Neural cell (in vitro differentiated cells): ENCODE measurements around the gene KDM4C. TPM values are rescaled to one million over a fixed set of nuclear protein-coding genes. Genes with fewer than 3 reads are reported as not detected.

ENCODE experiments used
- H2AFZ ChIP-seq: fragments of 200-600, 300-800 bp; sonication (generic), shearing (Covaris generic); 2 replicates; pipeline ENCODE4 v1.6.0; 2014; ENCODE audit warnings: low read depth, mild to moderate bottlenecking, antibody characterized with exemption, low read length, moderate library complexity
- H3F3A ChIP-seq: fragments of 200-600 bp; shearing (Covaris generic); 2 replicates; pipeline ENCODE4 v1.6.1; 2016; ENCODE audit warnings: mild to moderate bottlenecking, moderate library complexity, mixed read lengths, antibody characterized with exemption, low read length; ENCODE audit not compliant: insufficient read depth, poor library complexity, severe bottlenecking
- H3K27ac ChIP-seq: fragments of 200-600, 300-800 bp; sonication (generic), shearing (Covaris generic); 2 replicates; pipeline ENCODE4 v1.5.1; 2014; ENCODE audit warnings: mild to moderate bottlenecking, low read length, moderate library complexity
- H3K27me3 ChIP-seq: fragments of 300-800, 200-600 bp; sonication (generic), shearing (Covaris generic); 2 replicates; pipeline ENCODE4 v1.6.0; 2014; ENCODE audit warnings: mild to moderate bottlenecking, low read depth, low read length, moderate library complexity; ENCODE audit not compliant: insufficient read depth
- H3K36me3 ChIP-seq: fragments of 300-800, 200-600 bp; sonication (generic), shearing (Covaris generic); 2 replicates; pipeline ENCODE4 v1.5.1; 2014; ENCODE audit warnings: mild to moderate bottlenecking, antibody characterized with exemption, low read length, moderate library complexity; ENCODE audit not compliant: insufficient read depth
- H3K4me2 ChIP-seq: fragments of 300-800, 200-600 bp; sonication (generic), shearing (Covaris generic); 2 replicates; pipeline ENCODE4 v1.6.0; 2014; ENCODE audit warnings: mild to moderate bottlenecking, low read length
- H3K4me3 ChIP-seq: fragments of 300-800, 200-600 bp; sonication (generic), shearing (Covaris generic); 2 replicates; pipeline ENCODE4 v1.5.1; 2014; ENCODE audit warnings: mild to moderate bottlenecking, low read length, moderate library complexity
- H3K79me2 ChIP-seq: fragments of 200-600 bp; shearing (Covaris generic); replicated peaks from 2 replicates; pipeline ENCODE4 v1.6.0; 2014; ENCODE audit warnings: mild to moderate bottlenecking, low read length, moderate library complexity; ENCODE audit not compliant: insufficient read depth
- H3K9ac ChIP-seq: fragments of 300-800, 200-600 bp; sonication (generic), shearing (Covaris generic); 2 replicates; pipeline ENCODE4 v1.6.1; 2016; ENCODE audit warnings: mild to moderate bottlenecking, low read length, mixed read lengths
- H3K9me2 ChIP-seq: fragments of 200-600 bp; shearing (Covaris generic); 2 replicates; pipeline ENCODE4 v1.6.1; 2016; ENCODE audit warnings: mild to moderate bottlenecking, low read length, mixed read lengths; ENCODE audit not compliant: insufficient read depth
- H3K9me3 ChIP-seq: fragments of 200-600, 300-800 bp; sonication (generic), shearing (Covaris generic); 2 replicates; pipeline ENCODE4 v1.6.1; 2016; ENCODE audit warnings: mild to moderate bottlenecking, mixed run types, low read length, moderate library complexity, mixed read lengths
- H4K20me1 ChIP-seq: fragments of 200-600 bp; shearing (Covaris generic); 2 replicates; pipeline ENCODE4 v1.6.1; 2016; ENCODE audit warnings: mild to moderate bottlenecking, mixed run types; ENCODE audit not compliant: insufficient read depth
- CTCF ChIP-seq: fragments of 450-650 bp; IDR thresholded peaks from 2 replicates; pipeline ENCODE4 v1.5.1; 2014; ENCODE audit warnings: antibody characterized with exemption, mild to moderate bottlenecking, moderate library complexity; ENCODE audit not compliant: poor library complexity, severe bottlenecking
- EP300 ChIP-seq: fragments of 450-650 bp; conservative IDR thresholded peaks from 2 replicates; pipeline ENCODE4 v1.6.1; 2014; ENCODE audit warnings: antibody characterized with exemption, mild to moderate bottlenecking, moderate library complexity; ENCODE audit not compliant: poor library complexity, severe bottlenecking
- EZH2 ChIP-seq: fragments of 200-600, 300-800 bp; shearing (Covaris generic), sonication (generic); IDR thresholded peaks from 2 replicates; pipeline ENCODE4 v1.6.1; 2014; ENCODE audit warnings: antibody characterized with exemption, low read length, borderline replicate concordance, mild to moderate bottlenecking; ENCODE audit not compliant: insufficient read depth, poor library complexity, severe bottlenecking
- MXI1 ChIP-seq: fragments of 450-650 bp; conservative IDR thresholded peaks from 2 replicates; pipeline ENCODE4 v1.6.1; 2014; ENCODE audit warnings: antibody characterized with exemption, mild to moderate bottlenecking; ENCODE audit not compliant: poor library complexity, severe bottlenecking
- POLR2AphosphoS5 ChIP-seq: IDR thresholded peaks from 2 replicates; pipeline ENCODE4 v1.6.1; 2012
- RAD21 ChIP-seq: fragments of 450-650 bp; conservative IDR thresholded peaks from 2 replicates; pipeline ENCODE4 v1.6.1; 2014; ENCODE audit warnings: antibody characterized with exemption, mild to moderate bottlenecking, moderate library complexity
- REST ChIP-seq: IDR thresholded peaks from 2 replicates; pipeline ENCODE4 v1.6.1; 2012; ENCODE audit warnings: borderline replicate concordance
- SMC3 ChIP-seq: fragments of 450-650 bp; conservative IDR thresholded peaks from 2 replicates; pipeline ENCODE4 v1.6.1; 2014; ENCODE audit warnings: antibody characterized with exemption, mild to moderate bottlenecking, moderate library complexity; ENCODE audit not compliant: poor library complexity
- TAF1 ChIP-seq: IDR thresholded peaks from 2 replicates; pipeline ENCODE4 v1.6.1; 2012; ENCODE audit warnings: low read depth
- polyA plus RNA-seq: library from polyadenylated mRNA; depleted of rRNA; stranded (reverse); fragments of >200 nt; gene quantifications from 2 replicates; pipeline ENCODE4 v1.2.3, GENCODE V29; 2014

KDM4C gene
- polyA plus RNA-seq, 1 donor from 2014 or later: 21.1 TPM

GRCh38 chr9:6924988-6925563 lies 167.3 kb downstream of the KDM4C start:
- H3K9me2 ChIP-seq: no peaks in the 10 kb centered on the region
- no peaks in the 10 kb centered on the region for H3K27me3 ChIP-seq
- H2AFZ ChIP-seq: no peak overlapping the region
- no peaks in the 10 kb centered on the region for H4K20me1 ChIP-seq
- no peak overlapping the region for H3K4me3 ChIP-seq
- no peaks in the 10 kb centered on the region for H3K79me2 ChIP-seq
- no peak overlapping the region for H3K9ac ChIP-seq
- H3K4me2 ChIP-seq: no peak overlapping the region
- H3K27ac ChIP-seq: no peak overlapping the region
- H3F3A ChIP-seq: no peaks in the 10 kb centered on the region
- H3K9me3 ChIP-seq: no peaks in the 10 kb centered on the region
- TF ChIP-seq POLR2AphosphoS5: peak; percentile 44
- TF ChIP-seq SMC3: no peak
- no peak for TF ChIP-seq RAD21
- peak; percentile 22 for TF ChIP-seq EP300
- no peak for TF ChIP-seq TAF1
- H3K36me3 ChIP-seq: no peaks in the 10 kb centered on the region

- Histone ChIP-seq H3K27ac (no peak overlapping the region), H3K4me2 (no peak overlapping the region)
- TF ChIP-seq POLR2AphosphoS5 (no peak), EP300 (no peak), TAF1 (no peak), RAD21 (no peak), SMC3 (no peak), CTCF (no peak), EZH2 (no peak), REST (no peak), MXI1 (no peak)
These were observed 168.1 kb downstream of the KDM4C start for GRCh38 chr9:6925836-6926235.

More at GRCh38 chr9:6925836-6926235, 168.1 kb downstream of the KDM4C start:
- Histone ChIP-seq H4K20me1 (no peaks in the 10 kb centered on the region), H2AFZ (no peak overlapping the region), H3K79me2 (no peaks in the 10 kb centered on the region), H3K9me2 (no peaks in the 10 kb centered on the region), H3K36me3 (no peaks in the 10 kb centered on the region), H3F3A (no peaks in the 10 kb centered on the region), H3K9me3 (no peaks in the 10 kb centered on the region), H3K4me3 (no peak overlapping the region), H3K27me3 (no peaks in the 10 kb centered on the region), H3K9ac (no peak overlapping the region)
